Measurements from ENCODE around the gene ZNFX1.
A peak's percentile ranks its signal among the peaks of the same experiment; 100 is the strongest.

ZNFX1 gene

DNA sequence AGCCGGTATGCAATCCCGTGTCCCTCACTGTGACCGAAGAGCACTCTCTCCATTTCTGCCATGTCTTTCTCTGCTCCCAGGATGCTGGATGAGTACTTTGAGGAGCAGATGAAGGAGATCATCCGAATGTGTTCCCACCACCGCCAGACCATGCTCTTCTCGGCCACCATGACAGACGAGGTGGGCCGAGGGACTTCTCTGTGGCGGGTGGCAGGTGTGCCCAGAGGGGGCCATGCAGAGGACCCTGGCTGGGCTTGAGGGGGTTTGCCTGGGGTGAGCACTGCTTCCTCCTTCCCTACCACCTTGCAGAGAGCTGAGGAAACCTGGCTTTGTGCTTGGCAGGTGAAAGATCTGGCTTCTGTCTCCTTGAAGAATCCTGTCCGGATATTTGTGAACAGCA lies 44.6 kb downstream of the ZNFX1 start:
- H3K18ac ChIP-seq (ENCODE audit: low read length), result no peak overlapping the region
- H3K9ac ChIP-seq (ENCODE audit: low read length), result no peak overlapping the region
- no peak overlapping the region for H3K4ac ChIP-seq (ENCODE audit: low read depth, low read length)
- no peak overlapping the region for H2BK120ac ChIP-seq (ENCODE audit: insufficient read depth, low read length, poor library complexity)
- no CpG with 5 or more reads among the region's 10 CpGs for WGBS (ENCODE audit: extremely low coverage, insufficient coverage, insufficient read length)
- H3K14ac ChIP-seq (ENCODE audit: low read length), result no peak overlapping the region
- H2BK5ac ChIP-seq (ENCODE audit: low read depth, low read length, poor library complexity), result no peak overlapping the region
- H4K91ac ChIP-seq (ENCODE audit: low read depth, low read length), result no peak overlapping the region
- H3K27ac ChIP-seq (ENCODE audit: low read depth, low read length), result no peak overlapping the region
- H3K79me2 ChIP-seq (ENCODE audit: control insufficient read depth, insufficient read depth, low read length, poor library complexity), result no peaks in the 10 kb centered on the region
- H3K4me1 ChIP-seq (ENCODE audit: control insufficient read depth in 1 of 2, insufficient read depth in 2 of 2, low read length in 2 of 2), result peaks cover 11 to 18% of the 10 kb centered on the region in 2 experiments
- H3K27me3 ChIP-seq (ENCODE audit: insufficient read depth, low read length), result no peaks in the 10 kb centered on the region
- H2BK12ac ChIP-seq (ENCODE audit: low read length), result no peak overlapping the region
- no peak for DNase-seq
- no peak overlapping the region for H2AFZ ChIP-seq (ENCODE audit: insufficient read depth, low read length, poor library complexity)
- no peak overlapping the region for H3K4me2 ChIP-seq (ENCODE audit: low read length)
- H3K36me3 ChIP-seq (ENCODE audit: control insufficient read depth in 1 of 2, insufficient read depth in 2 of 2, low read length in 2 of 2), result peaks cover 45 to 56% of the 10 kb centered on the region in 2 experiments
- no peak overlapping the region for H4K12ac ChIP-seq (ENCODE audit: low read depth, low read length)
- H3K23ac ChIP-seq (ENCODE audit: low read length), result no peak overlapping the region
- no peak overlapping the region for H2AK5ac ChIP-seq (ENCODE audit: low read length)
- no peak overlapping the region for H3K4me3 ChIP-seq (ENCODE audit: low read depth, low read length)
- peaks cover 6% of the 10 kb centered on the region for H3K79me1 ChIP-seq (ENCODE audit: low read length)
- H3K9me3 ChIP-seq (ENCODE audit: insufficient read depth, low read depth, low read length), result peaks cover 4% of the 10 kb centered on the region
- H4K8ac ChIP-seq (ENCODE audit: low read depth, low read length), result no peak overlapping the region

DNA sequence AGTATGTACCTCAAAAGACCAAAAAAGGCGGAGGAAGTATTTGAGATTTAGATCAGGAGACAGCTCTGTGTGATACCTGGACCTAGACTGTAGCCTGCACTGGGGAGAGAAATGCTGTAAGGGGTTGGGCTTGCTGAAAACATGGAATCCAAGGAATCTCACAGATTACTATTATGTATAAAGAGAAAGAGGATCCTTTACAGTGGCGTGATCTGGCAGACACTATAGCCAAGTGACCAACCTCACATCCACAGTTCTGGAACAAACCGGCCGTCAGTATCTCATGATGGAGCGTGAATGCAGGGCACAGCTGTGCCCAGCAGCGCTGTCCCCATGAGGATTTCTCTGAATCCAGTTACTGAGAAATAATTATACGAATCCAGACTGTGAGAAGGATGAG lies 46.4 kb downstream of the ZNFX1 start:
- Histone ChIP-seq H2BK12ac (ENCODE audit: low read length) (no peak overlapping the region), H3K36me3 (ENCODE audit: control insufficient read depth in 1 of 2, insufficient read depth in 2 of 2, low read length in 2 of 2) (peaks cover 41 to 52% of the 10 kb centered on the region in 2 experiments), H3K14ac (ENCODE audit: low read length) (no peak overlapping the region), H3K4me1 (ENCODE audit: control insufficient read depth in 1 of 2, insufficient read depth in 2 of 2, low read length in 2 of 2) (peaks cover 11 to 18% of the 10 kb centered on the region in 2 experiments), H2BK120ac (ENCODE audit: insufficient read depth, low read length, poor library complexity) (no peak overlapping the region), H4K8ac (ENCODE audit: low read depth, low read length) (no peak overlapping the region), H4K12ac (ENCODE audit: low read depth, low read length) (no peak overlapping the region), H3K9me3 (ENCODE audit: insufficient read depth, low read depth, low read length) (peaks cover 4% of the 10 kb centered on the region), H3K79me1 (ENCODE audit: low read length) (peaks cover 6% of the 10 kb centered on the region), H3K4ac (ENCODE audit: low read depth, low read length) (no peak overlapping the region), H3K4me2 (ENCODE audit: low read length) (no peak overlapping the region), H3K23ac (ENCODE audit: low read length) (no peak overlapping the region), H3K18ac (ENCODE audit: low read length) (no peak overlapping the region), H4K91ac (ENCODE audit: low read depth, low read length) (no peak overlapping the region), H3K79me2 (ENCODE audit: control insufficient read depth, insufficient read depth, low read length, poor library complexity) (no peaks in the 10 kb centered on the region), H3K4me3 (ENCODE audit: low read depth, low read length) (no peak overlapping the region), H3K27me3 (ENCODE audit: insufficient read depth, low read length) (no peaks in the 10 kb centered on the region), H3K9ac (ENCODE audit: low read length) (no peak overlapping the region), H2AFZ (ENCODE audit: insufficient read depth, low read length, poor library complexity) (no peak overlapping the region), H2AK5ac (ENCODE audit: low read length) (no peak overlapping the region), H3K27ac (ENCODE audit: low read depth, low read length) (peak overlapping the region; percentile 85), H2BK5ac (ENCODE audit: low read depth, low read length, poor library complexity) (peak overlapping the region; percentile 75)
- DNase-seq, result peak in 1 of 2 donors; percentile 52
- whole genome bisulfite sequencing (ENCODE audit: extremely low coverage, insufficient coverage, insufficient read length), result no CpG with 5 or more reads among the region's 7 CpGs

DNA sequence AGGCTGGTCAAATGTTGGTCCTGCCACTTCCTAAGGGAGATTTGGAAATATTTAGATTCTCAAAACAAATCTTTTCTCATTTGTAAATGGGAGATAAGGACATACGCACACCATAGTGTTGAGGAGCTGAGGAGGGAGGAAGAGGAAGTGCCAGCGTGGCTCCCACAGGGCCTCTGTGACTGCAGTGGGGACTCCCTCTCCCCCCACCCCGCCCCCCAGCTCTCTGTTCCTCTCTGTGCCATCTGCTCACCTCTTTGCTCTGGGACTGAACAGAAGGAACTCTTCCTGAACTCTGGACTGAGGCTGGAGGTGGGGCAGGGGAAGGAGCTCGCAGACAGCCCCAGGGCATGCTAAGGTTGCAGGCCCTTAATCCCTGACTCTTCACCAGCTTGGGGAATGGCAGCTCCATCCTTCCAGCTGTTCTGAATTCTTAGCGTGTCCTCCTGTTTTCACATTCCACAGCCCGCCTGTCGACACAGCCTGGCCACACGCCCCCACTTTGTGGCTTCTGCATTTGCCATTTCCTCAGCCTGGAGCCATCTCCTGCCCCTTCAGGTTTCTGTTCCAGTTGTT lies 47.2 kb downstream of the ZNFX1 start:
- peaks cover 42 to 53% of the 10 kb centered on the region in 2 experiments for H3K36me3 ChIP-seq (ENCODE audit: control insufficient read depth in 1 of 2, insufficient read depth in 2 of 2, low read length in 2 of 2)

DNA sequence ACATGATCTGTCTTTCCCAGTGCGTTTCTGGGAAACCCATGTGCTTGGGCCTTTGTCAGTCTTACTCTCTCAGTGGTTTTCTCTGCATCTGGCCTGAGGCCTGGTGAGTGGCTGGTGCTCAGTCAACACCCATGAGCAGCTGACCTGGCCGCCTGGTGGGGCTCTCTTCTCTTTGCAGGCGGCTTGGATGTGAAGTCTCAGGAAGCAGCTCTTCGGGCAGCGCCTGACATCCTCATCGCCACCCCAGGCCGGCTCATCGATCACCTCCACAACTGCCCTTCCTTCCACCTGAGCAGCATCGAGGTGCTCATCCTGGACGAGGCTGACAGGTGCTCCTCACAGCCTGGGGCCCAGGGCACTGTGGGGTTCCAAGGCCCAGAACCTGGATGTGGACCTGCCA lies 47.8 kb downstream of the ZNFX1 start:
- H3K27me3 ChIP-seq (ENCODE audit: insufficient read depth, low read length), result no peaks in the 10 kb centered on the region
- peaks cover 47 to 52% of the 10 kb centered on the region in 2 experiments for H3K36me3 ChIP-seq (ENCODE audit: control insufficient read depth in 1 of 2, insufficient read depth in 2 of 2, low read length in 2 of 2)
- H4K91ac ChIP-seq (ENCODE audit: low read depth, low read length), result peak overlapping the region; percentile 30
- H3K18ac ChIP-seq (ENCODE audit: low read length), result no peak overlapping the region
- peaks cover 11 to 18% of the 10 kb centered on the region in 2 experiments for H3K4me1 ChIP-seq (ENCODE audit: control insufficient read depth in 1 of 2, insufficient read depth in 2 of 2, low read length in 2 of 2)
- H2AK5ac ChIP-seq (ENCODE audit: low read length), result peak overlapping the region; percentile 49
- WGBS (ENCODE audit: extremely low coverage, insufficient coverage, insufficient read length), result no CpG with 5 or more reads among the region's 10 CpGs
- H3K9me3 ChIP-seq (ENCODE audit: insufficient read depth, low read depth, low read length), result peaks cover 4% of the 10 kb centered on the region
- no peaks in the 10 kb centered on the region for H3K79me2 ChIP-seq (ENCODE audit: control insufficient read depth, insufficient read depth, low read length, poor library complexity)
- peak overlapping the region; percentile 13 for H3K14ac ChIP-seq (ENCODE audit: low read length)
- H3K79me1 ChIP-seq (ENCODE audit: low read length), result peaks cover 6% of the 10 kb centered on the region
- peak overlapping the region; percentile 91 for H2BK12ac ChIP-seq (ENCODE audit: low read length)
- no peak overlapping the region for H4K12ac ChIP-seq (ENCODE audit: low read depth, low read length)
- H2BK5ac ChIP-seq (ENCODE audit: low read depth, low read length, poor library complexity), result peak overlapping the region; percentile 14
- no peak overlapping the region for H2AFZ ChIP-seq (ENCODE audit: insufficient read depth, low read length, poor library complexity)
- no peak overlapping the region for H3K23ac ChIP-seq (ENCODE audit: low read length)
- H3K4me2 ChIP-seq (ENCODE audit: low read length), result no peak overlapping the region
- H3K4ac ChIP-seq (ENCODE audit: low read depth, low read length), result no peak overlapping the region
- peak overlapping the region; percentile 26 for H2BK120ac ChIP-seq (ENCODE audit: insufficient read depth, low read length, poor library complexity)
- peak overlapping the region; percentile 10 for H3K4me3 ChIP-seq (ENCODE audit: low read depth, low read length)
- H3K9ac ChIP-seq (ENCODE audit: low read length), result no peak overlapping the region
- H4K8ac ChIP-seq (ENCODE audit: low read depth, low read length), result peak overlapping the region; percentile 42
- no peak for DNase-seq
- H3K27ac ChIP-seq (ENCODE audit: low read depth, low read length), result peak overlapping the region; percentile 65

More for the DNA sequence above, 47.2 kb downstream of the ZNFX1 start:
- H3K14ac ChIP-seq (ENCODE audit: low read length), result no peak overlapping the region
- no peak overlapping the region for H4K8ac ChIP-seq (ENCODE audit: low read depth, low read length)
- no peak overlapping the region for H2AK5ac ChIP-seq (ENCODE audit: low read length)
- no peaks in the 10 kb centered on the region for H3K27me3 ChIP-seq (ENCODE audit: insufficient read depth, low read length)
- no peak overlapping the region for H2AFZ ChIP-seq (ENCODE audit: insufficient read depth, low read length, poor library complexity)
- H3K9me3 ChIP-seq (ENCODE audit: insufficient read depth, low read depth, low read length), result peaks cover 4% of the 10 kb centered on the region
- H3K9ac ChIP-seq (ENCODE audit: low read length), result no peak overlapping the region
- peak overlapping the region; percentile 30 for H4K91ac ChIP-seq (ENCODE audit: low read depth, low read length)
- H2BK120ac ChIP-seq (ENCODE audit: insufficient read depth, low read length, poor library complexity), result no peak overlapping the region
- no peak overlapping the region for H3K4me3 ChIP-seq (ENCODE audit: low read depth, low read length)
- H2BK5ac ChIP-seq (ENCODE audit: low read depth, low read length, poor library complexity), result no peak overlapping the region
- H3K4me2 ChIP-seq (ENCODE audit: low read length), result no peak overlapping the region
- peak overlapping the region; percentile 85 for H3K27ac ChIP-seq (ENCODE audit: low read depth, low read length)
- H3K23ac ChIP-seq (ENCODE audit: low read length), result no peak overlapping the region
- DNase-seq, result peak; percentile 80 to 90
- no peak overlapping the region for H3K18ac ChIP-seq (ENCODE audit: low read length)
- H4K12ac ChIP-seq (ENCODE audit: low read depth, low read length), result no peak overlapping the region
- WGBS (ENCODE audit: extremely low coverage, insufficient coverage, insufficient read length), result no CpG with 5 or more reads among the region's 8 CpGs
- peaks cover 11 to 18% of the 10 kb centered on the region in 2 experiments for H3K4me1 ChIP-seq (ENCODE audit: control insufficient read depth in 1 of 2, insufficient read depth in 2 of 2, low read length in 2 of 2)
- no peaks in the 10 kb centered on the region for H3K79me2 ChIP-seq (ENCODE audit: control insufficient read depth, insufficient read depth, low read length, poor library complexity)
- peaks cover 6% of the 10 kb centered on the region for H3K79me1 ChIP-seq (ENCODE audit: low read length)
- no peak overlapping the region for H3K4ac ChIP-seq (ENCODE audit: low read depth, low read length)
- H2BK12ac ChIP-seq (ENCODE audit: low read length), result no peak overlapping the region

Data from trophoblast cell (in vitro differentiated cells and primary cell).